ENCODE results near the gene CEP85L. TPM values are rescaled to one million over a fixed set of nuclear protein-coding genes. Genes with fewer than 3 reads are reported as not detected.

The CEP85L gene
- total and polyA plus RNA-seq, 10 of the 15 experiments (the other 5 are each of a cell fraction or from before 2014, with no cell fraction given): 1.8 to 10.9 (median 7.1) TPM

- Histone ChIP-seq H3K36me3 (ENCODE audit: control insufficient read depth in 2 of 2, insufficient read depth in 2 of 2, low read length in 1 of 2) (no peaks in the 10 kb centered on the region), H3K9ac (ENCODE audit: control insufficient read depth, insufficient read depth, low read length) (no peak overlapping the region), H3K9me3 (replicated peaks; ENCODE audit: control insufficient read depth, insufficient read depth, low read length) (no peaks in the 10 kb centered on the region; the same call in 1 of the 3 replicates), H3K4me2 (ENCODE audit: control insufficient read depth, insufficient read depth) (no peak overlapping the region), H3K79me2 (ENCODE audit: control insufficient read depth, insufficient read depth, low read length) (no peaks in the 10 kb centered on the region), H3K27me3 (replicated peaks in 1 of 2; ENCODE audit: control insufficient read depth in 2 of 2, insufficient read depth in 2 of 2, low read length in 1 of 2) (no peaks in the 10 kb centered on the region), H4K20me1 (ENCODE audit: control insufficient read depth, insufficient read depth) (no peaks in the 10 kb centered on the region), H3K4me3 (no peak overlapping the region), H2AFZ (ENCODE audit: control insufficient read depth, low read depth, low read length) (no peak overlapping the region), H3K27ac (ENCODE audit: control insufficient read depth, insufficient read depth) (no peak overlapping the region), H3K4me1 (ENCODE audit: control insufficient read depth, insufficient read depth, low read length) (no peaks in the 10 kb centered on the region)
- ATAC-seq: no peak
- ChIA-PET CTCF (no interaction called here), SMC1A (ENCODE audit: uncharacterized antibody, unreplicated experiment) (interaction anchor here (1.6 kb wide), 1 partner anchor 24 kb away, joined by 3 read pairs; no protein-coding TSS in a partner anchor), POLR2A (no interaction called here), RAD21 (ENCODE audit: unreplicated experiment) (interaction anchor here (1.0 kb wide), 1 partner anchor 29 kb away, joined by 3 read pairs; no protein-coding TSS in a partner anchor)
- WGBS (ENCODE audit: insufficient coverage, insufficient replicate concordance, low lambda C conversion rate, missing lambda C conversion rate): 100% methylated on average over 1 of the region's 1 CpG
- BruUV-seq (replicated peaks): no TSS peak
- intact Hi-C loops (cut with micrococcal nuclease; ENCODE audit: unreplicated experiment) (no loop called here), in situ Hi-C loops (cut with MboI) (no loop called here)
- FAIRE-seq: no peak
- no peak for DNase-seq (ENCODE audit: low read depth, low spot score)
- TF ChIP-seq, protein P1, sequence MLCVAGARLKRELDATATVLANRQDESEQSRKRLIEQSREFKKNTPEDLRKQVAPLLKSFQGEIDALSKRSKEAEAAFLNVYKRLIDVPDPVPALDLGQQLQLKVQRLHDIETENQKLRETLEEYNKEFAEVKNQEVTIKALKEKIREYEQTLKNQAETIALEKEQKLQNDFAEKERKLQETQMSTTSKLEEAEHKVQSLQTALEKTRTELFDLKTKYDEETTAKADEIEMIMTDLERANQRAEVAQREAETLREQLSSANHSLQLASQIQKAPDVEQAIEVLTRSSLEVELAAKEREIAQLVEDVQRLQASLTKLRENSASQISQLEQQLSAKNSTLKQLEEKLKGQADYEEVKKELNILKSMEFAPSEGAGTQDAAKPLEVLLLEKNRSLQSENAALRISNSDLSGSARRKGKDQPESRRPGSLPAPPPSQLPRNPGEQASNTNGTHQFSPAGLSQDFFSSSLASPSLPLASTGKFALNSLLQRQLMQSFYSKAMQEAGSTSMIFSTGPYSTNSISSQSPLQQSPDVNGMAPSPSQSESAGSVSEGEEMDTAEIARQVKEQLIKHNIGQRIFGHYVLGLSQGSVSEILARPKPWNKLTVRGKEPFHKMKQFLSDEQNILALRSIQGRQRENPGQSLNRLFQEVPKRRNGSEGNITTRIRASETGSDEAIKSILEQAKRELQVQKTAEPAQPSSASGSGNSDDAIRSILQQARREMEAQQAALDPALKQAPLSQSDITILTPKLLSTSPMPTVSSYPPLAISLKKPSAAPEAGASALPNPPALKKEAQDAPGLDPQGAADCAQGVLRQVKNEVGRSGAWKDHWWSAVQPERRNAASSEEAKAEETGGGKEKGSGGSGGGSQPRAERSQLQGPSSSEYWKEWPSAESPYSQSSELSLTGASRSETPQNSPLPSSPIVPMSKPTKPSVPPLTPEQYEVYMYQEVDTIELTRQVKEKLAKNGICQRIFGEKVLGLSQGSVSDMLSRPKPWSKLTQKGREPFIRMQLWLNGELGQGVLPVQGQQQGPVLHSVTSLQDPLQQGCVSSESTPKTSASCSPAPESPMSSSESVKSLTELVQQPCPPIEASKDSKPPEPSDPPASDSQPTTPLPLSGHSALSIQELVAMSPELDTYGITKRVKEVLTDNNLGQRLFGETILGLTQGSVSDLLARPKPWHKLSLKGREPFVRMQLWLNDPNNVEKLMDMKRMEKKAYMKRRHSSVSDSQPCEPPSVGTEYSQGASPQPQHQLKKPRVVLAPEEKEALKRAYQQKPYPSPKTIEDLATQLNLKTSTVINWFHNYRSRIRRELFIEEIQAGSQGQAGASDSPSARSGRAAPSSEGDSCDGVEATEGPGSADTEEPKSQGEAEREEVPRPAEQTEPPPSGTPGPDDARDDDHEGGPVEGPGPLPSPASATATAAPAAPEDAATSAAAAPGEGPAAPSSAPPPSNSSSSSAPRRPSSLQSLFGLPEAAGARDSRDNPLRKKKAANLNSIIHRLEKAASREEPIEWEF (IDR thresholded peaks at IDR 0.05; ENCODE audit: insufficient replicate concordance, low read depth, low read length): no peak
- TF ChIP-seq SMARCA5 (IDR thresholded peaks at IDR 0.05) (no peak), RB1 (IDR thresholded peaks at IDR 0.05; ENCODE audit: borderline replicate concordance) (no peak), SREBF2 (IDR thresholded peaks at IDR 0.05; ENCODE audit: low read length) (no peak), E4F1 (IDR thresholded peaks at IDR 0.05; ENCODE audit: borderline replicate concordance, partially characterized antibody) (no peak), NR2C2 (IDR thresholded peaks at IDR 0.05; ENCODE audit: borderline replicate concordance, control insufficient read depth, insufficient read length, low read depth) (no peak), ZNF274 (IDR thresholded peaks at IDR 0.05; ENCODE audit: insufficient read depth, insufficient read length) (no peak)
- TF ChIP-seq, protein P2, sequence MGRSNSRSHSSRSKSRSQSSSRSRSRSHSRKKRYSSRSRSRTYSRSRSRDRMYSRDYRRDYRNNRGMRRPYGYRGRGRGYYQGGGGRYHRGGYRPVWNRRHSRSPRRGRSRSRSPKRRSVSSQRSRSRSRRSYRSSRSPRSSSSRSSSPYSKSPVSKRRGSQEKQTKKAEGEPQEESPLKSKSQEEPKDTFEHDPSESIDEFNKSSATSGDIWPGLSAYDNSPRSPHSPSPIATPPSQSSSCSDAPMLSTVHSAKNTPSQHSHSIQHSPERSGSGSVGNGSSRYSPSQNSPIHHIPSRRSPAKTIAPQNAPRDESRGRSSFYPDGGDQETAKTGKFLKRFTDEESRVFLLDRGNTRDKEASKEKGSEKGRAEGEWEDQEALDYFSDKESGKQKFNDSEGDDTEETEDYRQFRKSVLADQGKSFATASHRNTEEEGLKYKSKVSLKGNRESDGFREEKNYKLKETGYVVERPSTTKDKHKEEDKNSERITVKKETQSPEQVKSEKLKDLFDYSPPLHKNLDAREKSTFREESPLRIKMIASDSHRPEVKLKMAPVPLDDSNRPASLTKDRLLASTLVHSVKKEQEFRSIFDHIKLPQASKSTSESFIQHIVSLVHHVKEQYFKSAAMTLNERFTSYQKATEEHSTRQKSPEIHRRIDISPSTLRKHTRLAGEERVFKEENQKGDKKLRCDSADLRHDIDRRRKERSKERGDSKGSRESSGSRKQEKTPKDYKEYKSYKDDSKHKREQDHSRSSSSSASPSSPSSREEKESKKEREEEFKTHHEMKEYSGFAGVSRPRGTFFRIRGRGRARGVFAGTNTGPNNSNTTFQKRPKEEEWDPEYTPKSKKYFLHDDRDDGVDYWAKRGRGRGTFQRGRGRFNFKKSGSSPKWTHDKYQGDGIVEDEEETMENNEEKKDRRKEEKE (IDR thresholded peaks at IDR 0.05): no peak
- TF ChIP-seq, protein P3, sequence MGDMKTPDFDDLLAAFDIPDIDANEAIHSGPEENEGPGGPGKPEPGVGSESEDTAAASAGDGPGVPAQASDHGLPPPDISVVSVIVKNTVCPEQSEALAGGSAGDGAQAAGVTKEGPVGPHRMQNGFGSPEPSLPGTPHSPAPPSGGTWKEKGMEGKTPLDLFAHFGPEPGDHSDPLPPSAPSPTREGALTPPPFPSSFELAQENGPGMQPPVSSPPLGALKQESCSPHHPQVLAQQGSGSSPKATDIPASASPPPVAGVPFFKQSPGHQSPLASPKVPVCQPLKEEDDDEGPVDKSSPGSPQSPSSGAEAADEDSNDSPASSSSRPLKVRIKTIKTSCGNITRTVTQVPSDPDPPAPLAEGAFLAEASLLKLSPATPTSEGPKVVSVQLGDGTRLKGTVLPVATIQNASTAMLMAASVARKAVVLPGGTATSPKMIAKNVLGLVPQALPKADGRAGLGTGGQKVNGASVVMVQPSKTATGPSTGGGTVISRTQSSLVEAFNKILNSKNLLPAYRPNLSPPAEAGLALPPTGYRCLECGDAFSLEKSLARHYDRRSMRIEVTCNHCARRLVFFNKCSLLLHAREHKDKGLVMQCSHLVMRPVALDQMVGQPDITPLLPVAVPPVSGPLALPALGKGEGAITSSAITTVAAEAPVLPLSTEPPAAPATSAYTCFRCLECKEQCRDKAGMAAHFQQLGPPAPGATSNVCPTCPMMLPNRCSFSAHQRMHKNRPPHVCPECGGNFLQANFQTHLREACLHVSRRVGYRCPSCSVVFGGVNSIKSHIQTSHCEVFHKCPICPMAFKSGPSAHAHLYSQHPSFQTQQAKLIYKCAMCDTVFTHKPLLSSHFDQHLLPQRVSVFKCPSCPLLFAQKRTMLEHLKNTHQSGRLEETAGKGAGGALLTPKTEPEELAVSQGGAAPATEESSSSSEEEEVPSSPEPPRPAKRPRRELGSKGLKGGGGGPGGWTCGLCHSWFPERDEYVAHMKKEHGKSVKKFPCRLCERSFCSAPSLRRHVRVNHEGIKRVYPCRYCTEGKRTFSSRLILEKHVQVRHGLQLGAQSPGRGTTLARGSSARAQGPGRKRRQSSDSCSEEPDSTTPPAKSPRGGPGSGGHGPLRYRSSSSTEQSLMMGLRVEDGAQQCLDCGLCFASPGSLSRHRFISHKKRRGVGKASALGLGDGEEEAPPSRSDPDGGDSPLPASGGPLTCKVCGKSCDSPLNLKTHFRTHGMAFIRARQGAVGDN (IDR thresholded peaks at IDR 0.05): no peak
These were observed 56.5 kb downstream of the CEP85L start for GRCh38 chr6:118594877-118595276.

Measured in GM12878 (cell line).